ENCODE data around the gene RECQL5.

RECQL5 gene

DNA sequence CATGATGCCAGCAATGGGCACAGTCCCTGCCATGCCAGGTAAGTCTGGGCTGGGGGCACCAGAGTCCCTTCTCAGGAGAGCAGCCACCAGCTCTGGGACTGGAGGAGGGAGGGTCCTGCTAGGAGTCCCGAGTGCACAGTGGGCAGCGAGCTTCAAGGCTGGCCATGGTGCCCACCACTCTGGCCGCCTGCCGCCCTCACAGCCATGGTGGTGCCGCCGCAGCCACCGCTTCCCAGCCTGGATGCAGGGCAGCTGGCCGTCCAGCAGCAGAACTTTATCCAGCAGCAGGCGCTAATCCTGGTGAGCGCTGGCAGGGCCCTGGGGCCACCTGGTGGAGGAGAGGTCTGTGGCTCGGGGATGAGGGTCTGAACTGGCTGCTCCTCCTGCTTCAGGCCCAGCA, 51.7 kb downstream of the RECQL5 start:
- Histone ChIP-seq H3K9ac (ENCODE audit: low read length) (no peak overlapping the region), H3K4me3 (ENCODE audit: low read length) (no peak overlapping the region), H3K36me3 (ENCODE audit: control insufficient read depth, insufficient read depth, low read length) (peaks cover 38% of the 10 kb centered on the region)

DNA sequence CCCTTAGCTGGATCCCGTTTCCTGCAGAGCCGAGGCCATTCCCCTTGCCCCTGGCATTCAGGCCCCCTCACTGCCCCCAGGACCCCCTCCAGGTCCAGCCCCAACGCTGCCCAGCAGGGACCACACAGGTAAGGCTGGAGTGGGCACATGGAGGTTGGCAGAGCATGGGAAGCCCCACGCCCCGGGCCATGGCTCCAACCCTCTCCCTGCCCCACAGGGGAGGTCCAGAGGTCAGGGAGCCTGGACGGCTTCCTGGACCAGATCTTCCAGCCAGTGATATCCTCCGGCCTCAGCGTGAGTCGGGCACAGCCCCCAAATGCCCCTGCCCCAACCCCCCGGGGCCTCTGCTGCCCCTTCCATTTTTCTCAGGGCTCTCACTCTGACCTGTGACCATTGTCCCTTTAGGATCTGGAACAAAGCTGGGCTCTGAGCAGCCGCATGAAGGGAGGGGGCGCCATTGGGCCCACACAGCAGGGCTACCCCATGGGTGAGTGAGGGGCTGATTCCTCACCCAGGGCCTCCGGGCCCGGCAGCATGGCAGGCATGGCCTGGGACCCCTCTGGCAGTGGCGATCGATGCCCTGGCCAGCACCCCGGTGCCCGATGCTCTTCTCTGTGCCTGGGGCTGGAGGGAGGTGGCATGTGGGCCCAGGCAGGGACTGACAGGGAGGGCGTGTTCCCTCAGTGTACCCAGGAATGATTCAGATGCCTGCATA, 52.2 kb downstream of the RECQL5 start:
- H3K27me3 ChIP-seq (ENCODE audit: control insufficient read depth, insufficient read depth, low read length), result no peaks in the 10 kb centered on the region
- no peak overlapping the region for H3K27ac ChIP-seq (ENCODE audit: low read depth, low read length)
- no peak overlapping the region for H3K9ac ChIP-seq (ENCODE audit: low read length)
- peaks cover 34% of the 10 kb centered on the region for H3K36me3 ChIP-seq (ENCODE audit: control insufficient read depth, insufficient read depth, low read length)
- H3K4me3 ChIP-seq (ENCODE audit: low read length), result no peak overlapping the region
- H3K4me1 ChIP-seq (ENCODE audit: control insufficient read depth, insufficient read depth, low read length), result no peaks in the 10 kb centered on the region

More for the DNA sequence above, 51.7 kb downstream of the RECQL5 start:
- Histone ChIP-seq H3K27me3 (ENCODE audit: control insufficient read depth, insufficient read depth, low read length) (no peaks in the 10 kb centered on the region), H3K4me1 (ENCODE audit: control insufficient read depth, insufficient read depth, low read length) (no peaks in the 10 kb centered on the region), H3K27ac (ENCODE audit: low read depth, low read length) (no peak overlapping the region)

DNA sequence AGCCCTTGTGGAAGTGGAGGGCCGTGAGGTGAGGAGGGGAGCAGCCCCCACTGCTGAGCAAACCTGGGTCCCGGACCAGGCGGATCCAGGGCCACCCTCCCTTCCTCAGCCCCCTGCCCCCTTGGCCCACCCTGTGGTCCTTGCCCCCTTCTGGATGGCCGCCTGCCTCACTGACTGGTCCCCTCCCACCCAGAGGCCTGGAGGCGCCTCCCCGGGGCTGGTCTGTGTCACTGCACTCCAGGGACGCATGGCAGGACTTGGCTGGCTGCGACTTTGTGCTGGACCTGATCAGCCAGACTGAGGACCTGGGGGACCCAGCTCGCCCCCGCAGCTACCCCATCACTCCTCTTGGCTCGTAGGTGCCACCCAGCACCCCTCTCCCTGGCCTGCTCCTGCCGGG, 52.9 kb downstream of the RECQL5 start:
- peaks cover 32% of the 10 kb centered on the region for H3K36me3 ChIP-seq (ENCODE audit: control insufficient read depth, insufficient read depth, low read length)
- H3K4me3 ChIP-seq (ENCODE audit: low read length), result no peak overlapping the region
- H3K9ac ChIP-seq (ENCODE audit: low read length), result no peak overlapping the region
- H3K4me1 ChIP-seq (ENCODE audit: control insufficient read depth, insufficient read depth, low read length), result no peaks in the 10 kb centered on the region
- no peaks in the 10 kb centered on the region for H3K27me3 ChIP-seq (ENCODE audit: control insufficient read depth, insufficient read depth, low read length)
- no peak overlapping the region for H3K27ac ChIP-seq (ENCODE audit: low read depth, low read length)

DNA sequence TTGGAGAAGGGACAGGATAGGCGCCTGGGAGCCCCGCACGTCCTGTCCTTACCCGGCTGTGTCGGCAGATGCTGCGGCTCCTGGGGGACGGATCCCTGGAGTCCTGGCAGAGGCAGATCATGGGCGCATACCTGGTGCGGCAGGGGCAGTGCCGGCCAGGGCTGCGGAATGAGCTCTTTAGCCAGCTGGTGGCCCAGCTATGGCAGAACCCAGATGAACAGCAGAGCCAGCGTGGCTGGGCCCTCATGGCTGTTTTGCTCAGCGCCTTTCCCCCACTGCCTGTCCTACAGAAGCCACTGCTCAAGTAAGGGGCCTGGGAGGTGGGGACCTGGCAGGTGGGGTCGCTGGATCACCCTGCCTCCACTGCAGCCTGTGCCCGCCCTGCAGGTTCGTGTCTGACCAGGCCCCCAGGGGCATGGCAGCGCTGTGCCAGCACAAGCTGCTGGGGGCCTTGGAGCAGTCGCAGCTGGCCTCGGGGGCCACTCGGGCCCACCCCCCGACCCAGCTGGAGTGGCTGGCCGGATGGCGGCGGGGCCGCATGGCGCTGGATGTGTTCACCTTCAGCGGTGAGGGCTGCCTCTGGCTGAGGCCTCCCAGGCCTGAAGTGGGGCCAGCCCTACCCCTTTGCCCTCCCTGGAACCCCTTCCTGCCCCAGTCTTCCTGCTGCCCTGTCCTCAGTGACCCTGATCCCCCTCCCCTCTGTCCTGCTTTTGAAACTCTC, 53.9 kb downstream of the RECQL5 start:
- Histone ChIP-seq H3K9ac (ENCODE audit: low read length) (no peak overlapping the region), H3K4me1 (ENCODE audit: control insufficient read depth, insufficient read depth, low read length) (no peaks in the 10 kb centered on the region), H3K27me3 (ENCODE audit: control insufficient read depth, insufficient read depth, low read length) (no peaks in the 10 kb centered on the region), H3K27ac (ENCODE audit: low read depth, low read length) (no peak overlapping the region), H3K4me3 (ENCODE audit: low read length) (no peak overlapping the region), H3K36me3 (ENCODE audit: control insufficient read depth, insufficient read depth, low read length) (peaks cover 23% of the 10 kb centered on the region)

DNA sequence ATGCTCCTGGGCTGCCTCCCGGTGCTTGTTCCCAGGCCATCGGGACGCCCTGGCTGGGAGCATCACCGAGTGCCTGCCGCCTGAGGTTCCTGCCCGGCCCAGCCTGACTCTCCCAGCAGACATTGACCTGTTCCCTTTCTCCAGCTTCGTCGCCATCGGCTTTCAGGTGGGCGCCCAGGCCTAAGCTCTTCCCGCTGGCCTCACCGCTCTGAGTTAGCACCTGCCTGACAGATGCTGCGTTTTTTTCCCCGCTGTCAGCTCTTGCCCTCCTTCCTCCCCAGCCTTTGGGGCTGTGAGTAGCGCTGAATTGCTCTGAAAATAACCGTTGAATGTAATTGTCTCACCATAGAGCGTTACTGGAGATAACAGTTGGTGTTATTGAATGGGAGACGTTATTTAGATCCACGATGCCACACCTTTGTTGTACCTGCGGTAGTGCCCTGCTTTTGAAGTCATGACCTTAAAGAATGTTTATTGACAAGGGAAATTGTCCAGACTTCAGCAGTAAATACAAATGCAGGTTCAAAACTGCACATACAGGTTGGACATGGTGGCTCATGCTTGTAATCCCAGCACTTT, 55.0 kb downstream of the RECQL5 start:
- Histone ChIP-seq H3K4me3 (ENCODE audit: low read length) (peak overlapping the region; percentile 15), H3K27me3 (ENCODE audit: control insufficient read depth, insufficient read depth, low read length) (no peaks in the 10 kb centered on the region), H3K27ac (ENCODE audit: low read depth, low read length) (no peak overlapping the region), H3K4me1 (ENCODE audit: control insufficient read depth, insufficient read depth, low read length) (no peaks in the 10 kb centered on the region), H3K36me3 (ENCODE audit: control insufficient read depth, insufficient read depth, low read length) (peaks cover 20% of the 10 kb centered on the region), H3K9ac (ENCODE audit: low read length) (peak overlapping the region; percentile 4)

DNA sequence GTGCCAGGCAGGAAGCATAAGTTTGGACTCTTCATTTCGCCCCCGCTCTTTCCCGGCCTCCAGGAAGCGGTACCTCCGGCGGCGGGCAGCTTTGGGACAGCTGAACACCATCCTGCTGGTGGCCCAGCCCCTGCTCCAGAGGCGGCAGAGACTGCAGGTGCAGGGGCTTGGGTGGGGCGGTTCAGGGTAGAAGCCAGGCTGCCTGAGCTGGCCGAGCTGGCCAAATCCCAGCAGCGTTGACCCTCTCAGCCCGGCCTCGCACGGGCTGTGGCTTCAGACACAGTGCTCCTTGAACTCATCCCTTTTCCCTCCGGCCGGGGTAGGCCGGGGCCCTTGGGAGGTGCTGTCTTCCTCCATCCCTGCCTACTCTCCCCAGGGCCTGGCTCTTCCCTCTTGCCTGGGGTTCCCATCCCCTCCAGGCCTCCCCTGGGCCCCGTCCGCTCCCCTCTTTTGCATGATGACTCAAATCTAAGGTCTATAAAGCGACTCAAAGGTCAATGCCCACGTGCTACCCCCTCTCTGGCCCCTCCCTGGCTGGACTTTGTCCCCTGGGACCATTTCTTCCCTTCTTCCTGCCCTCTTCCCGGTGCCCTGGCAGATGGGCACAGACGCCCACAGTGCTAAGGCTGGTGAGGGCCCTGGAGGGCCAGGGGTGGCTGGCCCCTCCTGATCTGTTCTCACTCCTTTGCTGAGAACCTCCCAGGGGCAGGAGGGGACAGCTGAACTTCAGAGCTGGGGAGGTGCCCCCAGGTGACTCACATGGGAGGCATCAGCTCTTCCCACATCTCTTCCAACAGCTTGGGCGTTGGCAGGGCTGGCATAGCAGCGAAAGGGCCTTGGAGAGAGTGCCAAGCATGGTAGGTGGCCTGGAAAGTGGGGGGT, 56.6 kb downstream of the RECQL5 start:
- Histone ChIP-seq H3K9ac (ENCODE audit: low read length) (no peak overlapping the region), H3K27ac (ENCODE audit: low read depth, low read length) (no peak overlapping the region), H3K4me1 (ENCODE audit: control insufficient read depth, insufficient read depth, low read length) (no peaks in the 10 kb centered on the region), H3K4me3 (ENCODE audit: low read length) (peak overlapping the region; percentile 38), H3K27me3 (ENCODE audit: control insufficient read depth, insufficient read depth, low read length) (no peaks in the 10 kb centered on the region), H3K36me3 (ENCODE audit: control insufficient read depth, insufficient read depth, low read length) (peaks cover 14% of the 10 kb centered on the region)

DNA sequence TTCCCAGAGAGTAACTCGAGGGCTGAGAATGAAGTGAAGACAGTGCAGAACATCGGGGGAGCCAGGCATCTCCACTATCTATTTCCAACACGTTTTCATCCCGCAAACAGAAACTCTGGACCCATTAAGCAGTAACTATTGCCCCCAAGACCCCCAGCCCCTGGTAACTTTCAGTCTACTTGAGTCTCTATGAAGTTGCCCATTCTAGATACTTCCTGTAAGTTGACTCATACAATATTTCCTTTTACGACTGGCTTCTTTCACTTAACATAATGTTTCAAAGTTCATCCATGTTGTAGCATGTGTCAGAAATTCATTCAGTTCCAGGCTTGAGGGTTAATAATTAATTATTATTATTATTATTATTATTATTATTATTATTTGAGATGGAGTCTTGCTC, 59.9 kb downstream of the RECQL5 start:
- no peak overlapping the region for H3K9ac ChIP-seq (ENCODE audit: low read length)
- peaks cover 7% of the 10 kb centered on the region for H3K36me3 ChIP-seq (ENCODE audit: control insufficient read depth, insufficient read depth, low read length)
- H3K27ac ChIP-seq (ENCODE audit: low read depth, low read length), result no peak overlapping the region
- H3K27me3 ChIP-seq (ENCODE audit: control insufficient read depth, insufficient read depth, low read length), result no peaks in the 10 kb centered on the region
- no peak overlapping the region for H3K4me3 ChIP-seq (ENCODE audit: low read length)
- H3K4me1 ChIP-seq (ENCODE audit: control insufficient read depth, insufficient read depth, low read length), result no peaks in the 10 kb centered on the region

DNA sequence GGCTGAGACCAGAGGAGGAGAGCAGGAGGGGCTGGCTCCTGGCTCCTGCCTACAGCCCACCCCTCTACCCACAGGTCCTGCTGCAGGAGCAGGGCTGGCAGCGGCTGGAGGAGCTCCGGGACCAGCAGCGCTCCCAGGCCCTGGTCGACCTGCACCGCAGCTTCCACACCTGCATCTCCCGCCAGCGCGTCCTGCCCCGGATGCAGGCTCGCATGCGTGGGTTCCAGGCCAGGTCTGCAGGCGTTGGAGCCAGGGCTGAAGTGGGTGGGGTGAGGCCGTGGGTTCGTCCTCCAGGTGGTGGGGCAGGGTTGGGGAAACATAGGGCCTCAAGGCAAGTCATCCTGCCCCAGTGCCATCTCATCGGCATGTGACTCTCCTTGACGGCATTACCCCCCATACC, 61.2 kb downstream of the RECQL5 start:
- H3K27ac ChIP-seq (ENCODE audit: low read depth, low read length), result no peak overlapping the region
- H3K27me3 ChIP-seq (ENCODE audit: control insufficient read depth, insufficient read depth, low read length), result no peaks in the 10 kb centered on the region
- no peaks in the 10 kb centered on the region for H3K36me3 ChIP-seq (ENCODE audit: control insufficient read depth, insufficient read depth, low read length)
- no peaks in the 10 kb centered on the region for H3K4me1 ChIP-seq (ENCODE audit: control insufficient read depth, insufficient read depth, low read length)
- no peak overlapping the region for H3K9ac ChIP-seq (ENCODE audit: low read length)
- no peak overlapping the region for H3K4me3 ChIP-seq (ENCODE audit: low read length)

DNA sequence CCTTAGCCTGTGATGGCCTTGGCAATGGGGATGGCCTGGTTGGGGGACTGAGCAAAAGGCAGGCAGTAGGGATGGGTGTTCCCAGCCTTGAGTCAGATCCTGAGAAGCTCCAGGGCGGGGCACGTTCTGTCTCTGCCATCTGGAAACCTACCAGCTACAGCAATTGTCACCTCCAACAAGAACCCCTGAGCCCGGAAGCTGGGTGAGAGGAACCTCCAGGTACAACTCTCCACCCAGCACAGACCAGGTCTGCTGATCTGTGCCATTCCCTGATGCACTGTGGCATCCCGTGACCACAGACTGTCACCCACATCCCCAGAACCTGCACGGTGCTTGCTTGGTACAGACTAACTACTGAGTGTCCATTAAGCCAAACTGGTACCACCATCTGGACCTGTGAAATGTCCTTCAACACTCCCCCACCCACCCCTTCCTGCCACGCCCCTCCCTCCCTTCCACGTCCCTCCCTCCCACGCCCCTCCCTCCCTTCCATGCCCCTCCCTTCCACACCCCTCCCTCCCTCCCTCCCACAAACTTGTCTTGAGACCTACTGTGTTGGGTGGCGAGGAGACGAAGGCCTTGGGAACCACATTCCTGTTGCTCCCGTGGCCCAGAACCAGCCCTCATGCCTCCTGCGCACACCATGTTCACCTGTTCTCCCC, 62.8 kb downstream of the RECQL5 start:
- no peaks in the 10 kb centered on the region for H3K4me1 ChIP-seq (ENCODE audit: control insufficient read depth, insufficient read depth, low read length)
- no peak overlapping the region for H3K4me3 ChIP-seq (ENCODE audit: low read length)
- H3K36me3 ChIP-seq (ENCODE audit: control insufficient read depth, insufficient read depth, low read length), result no peaks in the 10 kb centered on the region
- no peak overlapping the region for H3K27ac ChIP-seq (ENCODE audit: low read depth, low read length)
- no peak overlapping the region for H3K9ac ChIP-seq (ENCODE audit: low read length)
- H3K27me3 ChIP-seq (ENCODE audit: control insufficient read depth, insufficient read depth, low read length), result no peaks in the 10 kb centered on the region

DNA sequence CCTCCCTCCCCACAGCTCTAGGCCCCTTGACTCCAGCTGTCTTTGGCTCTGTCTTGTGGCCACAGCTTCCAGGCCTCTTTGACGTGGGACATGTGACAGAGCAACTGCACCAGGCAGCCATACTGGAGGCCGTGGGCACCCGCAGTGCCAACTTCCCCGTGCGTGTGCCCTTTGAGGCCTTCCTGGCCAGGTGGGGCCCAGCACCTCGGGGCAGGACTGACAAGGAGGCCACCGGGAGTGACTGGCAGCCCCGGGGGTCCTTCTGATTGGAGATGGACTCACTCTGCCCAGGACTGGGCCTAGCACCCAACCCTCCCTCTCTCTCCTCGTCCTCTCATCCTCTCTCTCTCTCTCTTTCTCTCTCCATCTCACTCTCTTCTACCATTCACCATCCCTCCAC, 63.8 kb downstream of the RECQL5 start:
- Histone ChIP-seq H3K27ac (ENCODE audit: low read depth, low read length) (no peak overlapping the region), H3K4me1 (ENCODE audit: control insufficient read depth, insufficient read depth, low read length) (no peaks in the 10 kb centered on the region), H3K9ac (ENCODE audit: low read length) (no peak overlapping the region), H3K36me3 (ENCODE audit: control insufficient read depth, insufficient read depth, low read length) (no peaks in the 10 kb centered on the region), H3K4me3 (ENCODE audit: low read length) (no peak overlapping the region), H3K27me3 (ENCODE audit: control insufficient read depth, insufficient read depth, low read length) (no peaks in the 10 kb centered on the region)

DNA sequence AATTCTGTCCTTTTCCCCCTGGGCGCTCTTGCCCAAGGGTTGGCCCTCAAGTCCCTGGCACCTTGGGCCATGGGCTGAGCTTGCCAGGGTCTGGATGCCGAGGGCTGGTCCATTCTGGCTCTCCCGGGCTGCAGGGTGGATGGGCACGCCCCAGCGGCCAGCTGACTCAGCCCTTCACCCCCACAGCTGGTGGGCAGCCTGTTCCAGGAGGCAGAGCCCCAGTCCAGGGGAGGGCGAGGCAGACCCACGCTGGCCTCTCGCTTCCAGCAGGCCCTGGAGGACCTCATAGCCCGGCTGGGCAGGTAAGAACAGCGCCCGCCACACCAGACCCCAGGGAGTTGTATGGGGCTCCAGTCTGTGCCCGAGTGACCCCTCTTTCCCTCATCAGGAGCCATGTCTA, 64.3 kb downstream of the RECQL5 start:
- H3K36me3 ChIP-seq (ENCODE audit: control insufficient read depth, insufficient read depth, low read length), result no peaks in the 10 kb centered on the region
- H3K4me1 ChIP-seq (ENCODE audit: control insufficient read depth, insufficient read depth, low read length), result no peaks in the 10 kb centered on the region
- no peaks in the 10 kb centered on the region for H3K27me3 ChIP-seq (ENCODE audit: control insufficient read depth, insufficient read depth, low read length)
- no peak overlapping the region for H3K4me3 ChIP-seq (ENCODE audit: low read length)
- H3K27ac ChIP-seq (ENCODE audit: low read depth, low read length), result no peak overlapping the region
- H3K9ac ChIP-seq (ENCODE audit: low read length), result no peak overlapping the region

Measured in rectal smooth muscle tissue (tissue), 1 donor.